ENCODE data around the gene FGF16.
"Not testable (repeated sequence)": the region's sequence is repeated elsewhere in the genome, so short reads cannot be mapped to it uniquely, and the experiment has no call there.

Gene FGF16

DNA sequence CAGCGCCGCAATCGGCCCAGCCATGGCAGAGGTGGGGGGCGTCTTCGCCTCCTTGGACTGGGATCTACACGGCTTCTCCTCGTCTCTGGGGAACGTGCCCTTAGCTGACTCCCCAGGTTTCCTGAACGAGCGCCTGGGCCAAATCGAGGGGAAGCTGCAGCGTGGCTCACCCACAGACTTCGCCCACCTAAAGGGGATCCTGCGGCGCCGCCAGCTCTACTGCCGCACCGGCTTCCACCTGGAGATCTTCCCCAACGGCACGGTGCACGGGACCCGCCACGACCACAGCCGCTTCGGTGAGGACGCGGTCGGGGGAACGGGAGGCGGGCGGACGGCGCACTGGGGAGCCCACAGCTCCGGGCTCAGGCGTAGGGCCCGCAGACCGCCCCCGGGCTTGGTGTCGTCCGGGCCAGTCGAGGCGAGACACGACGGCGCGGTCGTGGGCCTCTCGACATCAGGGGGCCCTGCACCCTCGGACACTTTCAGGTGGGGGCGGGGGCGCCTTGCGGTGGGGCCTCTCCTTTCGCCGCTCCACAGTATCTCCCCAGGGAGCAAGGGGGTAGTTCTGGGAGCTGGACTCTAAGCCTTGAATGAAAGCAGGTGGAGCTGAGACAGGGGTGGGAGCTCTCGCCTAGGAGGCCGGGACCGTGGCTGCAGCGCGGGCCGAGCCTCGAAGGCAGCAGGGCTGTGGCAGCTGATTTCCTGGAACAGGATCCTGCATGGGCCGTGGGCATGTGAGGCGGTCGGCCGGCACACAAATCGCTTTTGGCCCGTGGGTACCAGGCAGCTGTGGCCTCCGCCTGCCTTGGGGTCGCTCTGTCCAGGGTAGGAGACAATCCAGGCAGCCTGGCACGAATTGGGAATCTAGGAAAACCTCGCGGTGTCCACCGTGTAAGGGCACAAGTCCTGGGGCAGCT, 722 bp downstream of the FGF16 start:
- no peak for DNase-seq (ENCODE audit: low read depth in 2 of 2)

DNA sequence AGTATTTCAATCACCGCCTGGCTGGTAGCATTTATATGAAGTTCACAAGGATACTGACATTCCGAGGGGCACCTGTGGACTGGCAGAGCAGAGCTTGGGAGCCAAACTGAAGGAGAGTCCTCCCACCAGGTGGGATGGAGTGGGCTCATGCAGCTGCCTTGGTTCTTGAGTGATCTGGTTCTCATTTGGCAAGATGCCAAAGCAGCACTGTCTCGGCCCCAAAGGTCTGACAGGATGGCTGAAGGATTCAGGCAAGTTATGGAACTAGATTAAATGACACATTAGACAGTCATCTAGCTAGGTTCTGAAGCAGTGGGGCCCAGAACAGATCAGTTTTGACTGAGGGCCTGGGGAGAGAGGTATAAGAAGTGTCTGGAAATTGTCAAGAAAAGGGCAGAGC, 3.2 kb downstream of the FGF16 start:
- no peak for DNase-seq (ENCODE audit: low read depth in 2 of 2)

DNA sequence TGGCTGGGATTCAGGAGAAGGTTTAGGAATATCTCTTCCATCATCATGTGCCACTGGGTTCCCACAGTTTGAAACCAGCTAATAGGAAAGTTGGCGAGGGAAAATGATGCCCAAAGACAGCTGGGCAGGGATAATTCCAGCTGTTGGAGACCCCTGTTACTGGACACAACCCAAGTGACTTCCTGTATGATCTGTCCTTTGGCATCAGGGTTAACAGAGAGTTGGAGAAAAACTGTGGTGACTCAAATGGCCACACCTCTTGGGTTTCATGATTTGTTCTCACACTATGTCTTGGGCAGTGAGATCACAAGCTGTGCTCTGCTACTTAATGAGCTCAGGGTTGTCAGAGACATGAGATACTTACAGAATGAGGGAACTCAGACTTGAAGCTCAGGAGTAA, 3.8 kb downstream of the FGF16 start:
- no peak for DNase-seq (ENCODE audit: low read depth in 2 of 2)

DNA sequence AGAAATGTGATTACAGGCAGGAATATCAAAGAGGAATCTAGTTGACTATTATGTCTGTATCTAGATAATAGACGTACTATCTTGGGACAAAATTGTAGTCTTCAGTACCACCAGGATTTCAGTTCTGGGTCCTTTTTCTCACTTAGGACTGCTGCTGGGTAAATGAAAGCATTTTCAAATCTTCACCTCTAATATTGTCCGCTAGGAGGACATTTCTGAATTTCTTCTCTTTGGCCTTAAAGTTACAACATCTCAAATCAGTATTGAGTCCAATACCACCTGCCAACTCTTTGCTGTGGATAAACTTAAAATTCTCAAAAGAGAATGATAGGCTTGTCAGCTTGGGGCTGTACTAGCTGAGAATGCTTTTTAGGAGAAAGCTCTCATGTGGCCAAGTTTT, 6.0 kb downstream of the FGF16 start:
- no peak for DNase-seq (ENCODE audit: low read depth in 2 of 2)

DNA sequence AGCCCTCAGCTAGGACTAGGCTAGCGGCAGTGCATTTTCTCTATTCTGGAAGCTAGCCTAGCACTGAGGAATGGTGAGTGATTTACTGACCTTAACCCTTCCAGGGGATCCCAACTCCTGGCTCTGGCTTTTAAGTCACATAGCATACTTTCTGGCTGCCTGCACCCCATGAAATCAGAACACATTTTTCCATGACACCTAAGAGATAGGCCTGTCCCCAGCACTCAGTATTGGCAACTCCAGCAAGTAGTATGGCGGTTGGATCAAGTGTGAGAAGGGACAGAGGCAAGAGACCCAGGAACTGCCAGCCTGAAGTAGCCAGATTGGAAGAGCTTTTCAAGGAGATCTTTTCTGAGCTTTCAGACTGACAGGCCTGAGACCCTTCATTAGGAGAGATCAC, 8.2 kb downstream of the FGF16 start:
- no peak for DNase-seq (ENCODE audit: low read depth in 2 of 2)

DNA sequence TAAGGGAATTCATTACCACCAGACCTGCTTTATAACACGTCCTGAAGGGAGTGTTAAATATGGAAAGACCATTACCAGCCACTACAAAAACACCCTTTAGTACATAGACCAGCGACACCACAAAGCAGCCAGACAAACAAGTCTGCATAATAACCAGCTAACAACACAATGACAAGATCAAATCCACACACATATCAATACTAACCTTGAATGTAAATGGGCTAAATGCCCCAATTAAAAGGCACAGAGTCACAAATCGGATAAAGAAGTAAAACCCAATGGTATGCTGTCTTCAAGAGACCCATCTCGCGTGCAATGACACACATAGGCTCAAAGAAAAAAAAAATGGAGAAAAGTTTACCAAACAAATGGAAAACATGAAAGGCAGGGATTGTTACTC, 36.9 kb downstream of the FGF16 start:
- DNase-seq (ENCODE audit: low read depth in 2 of 2), result no peak

DNA sequence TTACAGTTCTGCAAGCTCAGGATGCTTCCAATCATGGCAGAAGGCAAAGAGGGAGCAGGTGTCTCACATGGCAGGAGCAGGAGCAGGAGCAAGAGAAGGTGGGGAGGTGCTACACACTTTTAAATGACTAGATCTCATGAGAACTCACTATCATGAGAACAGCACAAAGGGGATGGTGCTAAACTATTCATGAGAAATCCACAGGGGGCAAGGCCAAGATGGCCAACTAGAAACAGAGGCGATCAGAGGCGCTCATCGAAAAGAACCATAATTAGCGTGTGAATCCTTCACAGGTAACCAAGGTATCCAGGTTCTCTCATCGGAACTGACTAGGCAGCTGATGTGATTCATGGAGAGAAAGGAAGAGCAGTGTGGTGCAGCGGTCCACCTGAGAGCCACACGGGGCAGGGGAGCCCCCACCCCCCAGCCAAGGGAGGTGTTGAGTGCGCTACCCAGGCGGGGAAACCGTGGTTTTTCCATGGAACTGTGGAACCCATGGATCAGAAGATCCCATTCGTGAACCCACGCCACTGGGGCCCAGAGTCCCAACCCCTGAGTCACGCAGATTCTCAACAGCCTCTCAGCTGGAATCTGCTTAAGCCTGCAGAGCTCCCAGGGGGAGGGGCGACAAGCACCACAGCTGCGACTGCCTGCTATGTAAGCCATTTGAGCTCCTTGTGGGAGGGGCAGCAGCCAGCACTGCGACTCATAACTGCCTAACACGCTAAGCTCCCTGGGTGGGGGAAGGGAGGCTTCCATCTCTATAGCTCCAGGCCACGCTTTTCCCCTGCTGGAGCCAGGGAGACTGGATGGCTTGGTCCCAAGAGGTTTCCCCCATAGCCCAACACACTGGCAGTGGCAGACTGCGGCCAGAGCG, 46.7 kb downstream of the FGF16 start:
- no peak for DNase-seq (ENCODE audit: low read depth in 2 of 2)

DNA sequence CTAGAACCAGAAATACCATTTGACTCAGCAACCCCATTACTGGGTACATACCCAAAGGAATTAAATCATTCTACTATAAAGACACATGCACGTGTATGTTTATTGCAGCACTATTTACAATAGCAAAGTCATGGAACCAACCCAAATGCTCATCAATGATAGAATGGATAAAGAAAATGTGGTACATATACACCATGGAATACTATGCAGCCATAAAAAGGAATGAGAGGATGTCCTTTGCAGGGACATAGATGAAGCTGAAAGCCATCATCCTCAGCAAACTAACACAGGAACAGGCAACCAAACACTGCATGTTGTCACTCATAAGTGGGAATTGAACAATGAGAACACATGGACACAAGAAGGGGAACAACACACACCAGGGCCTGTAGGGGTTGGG, 53.0 kb downstream of the FGF16 start:
- not testable (repeated sequence) for DNase-seq (ENCODE audit: low read depth in 2 of 2)

DNA sequence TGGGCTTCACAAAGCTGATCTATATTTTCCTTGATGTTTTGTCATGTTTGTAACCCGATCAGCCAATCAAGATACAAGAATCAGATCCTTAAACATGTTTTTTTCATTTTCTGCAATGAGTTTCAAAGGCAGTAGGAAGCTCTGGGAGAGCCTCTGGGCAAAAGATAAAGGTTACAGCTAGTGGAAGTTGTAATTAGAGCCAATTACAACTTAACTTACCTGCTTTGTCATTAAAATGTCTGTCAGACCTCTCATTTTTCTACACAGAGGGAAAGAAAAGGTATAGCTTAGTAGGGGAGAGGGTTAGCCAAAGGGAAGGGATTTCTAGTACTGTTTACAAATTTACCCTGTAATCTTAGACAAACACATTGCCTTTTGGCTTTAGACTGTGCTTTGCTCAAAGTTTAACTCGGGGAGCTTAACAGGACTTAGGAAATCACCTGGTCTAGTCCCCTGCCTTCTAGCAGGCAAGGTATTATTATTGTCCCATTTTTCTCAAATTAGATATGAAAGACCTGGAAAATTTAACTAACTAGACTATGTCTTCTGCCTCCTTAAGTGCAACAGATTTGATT, 55.8 kb downstream of the FGF16 start:
- DNase-seq (ENCODE audit: low read depth in 2 of 2), result no peak

DNA sequence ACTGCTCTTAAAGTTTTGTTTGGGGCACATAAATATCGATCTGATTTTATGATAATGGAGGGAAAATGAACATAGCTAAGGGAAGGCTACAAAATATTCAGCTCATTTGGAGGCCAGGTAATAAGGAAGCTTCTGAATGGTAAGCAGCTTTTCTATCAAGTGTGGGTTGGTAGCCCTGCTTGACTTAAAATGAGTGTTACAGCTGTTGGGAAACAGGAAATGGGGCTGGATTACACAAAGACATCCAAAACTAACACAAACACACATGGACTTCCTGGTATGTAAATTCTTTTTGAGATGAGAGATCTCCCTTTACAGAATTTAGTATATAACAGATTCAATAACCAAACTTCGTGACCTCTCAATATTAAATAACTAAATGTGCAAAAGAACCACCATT, 58.0 kb downstream of the FGF16 start:
- no peak for DNase-seq (ENCODE audit: low read depth in 2 of 2)

All from stimulated activated CD4-positive, alpha-beta T cell treated with anti-CD3 and anti-CD28 coated beads, Interleukin-15, amount 100 ng/mL, for 48 hours (primary cell).